Measurements from ENCODE around the gene FAM193A.

- TF ChIP-seq POLR2A (IDR thresholded peaks at IDR 0.05) (no peak), CTCF (IDR thresholded peaks at IDR 0.05) (no peak)
Measured at GRCh38 chr4:2534904-2535375, 1.5 kb upstream of the FAM193A start.
